GM21723 (cell line): ENCODE measurements around the gene QSER1.
A peak's percentile ranks its signal among the peaks of the same experiment; 100 is the strongest.
"Not testable (repeated sequence)": the region's sequence is repeated elsewhere in the genome, so short reads cannot be mapped to it uniquely, and the experiment has no call there.

Source experiments
- ATAC-seq: cut with Tn5 transposase; IDR thresholded peaks from one replicate; pipeline ENCODE4 v1.9.1; 2021; ENCODE audit warnings: mild to moderate bottlenecking, moderate library complexity; ENCODE audit not compliant: unreplicated experiment

Gene QSER1

DNA sequence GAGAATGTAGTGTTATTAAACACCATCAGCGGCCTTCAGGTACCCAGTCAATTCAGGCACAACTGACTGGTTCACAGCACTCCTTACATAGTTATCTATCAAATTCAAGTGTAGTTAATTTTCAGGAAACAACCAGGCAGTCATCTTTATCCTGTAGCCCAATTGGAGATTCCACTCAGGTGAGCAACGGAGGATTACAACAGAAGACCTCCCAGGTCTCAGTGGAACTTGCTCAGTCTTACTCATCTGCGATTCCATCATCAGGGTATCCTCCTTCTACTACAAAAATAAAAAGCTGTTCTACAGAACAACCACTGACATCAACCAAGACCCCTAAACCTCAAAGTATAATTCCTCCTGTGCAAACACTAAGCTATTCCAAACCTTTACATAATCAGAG, 39.6 kb downstream of the QSER1 start:
- ATAC-seq, result no peak

DNA sequence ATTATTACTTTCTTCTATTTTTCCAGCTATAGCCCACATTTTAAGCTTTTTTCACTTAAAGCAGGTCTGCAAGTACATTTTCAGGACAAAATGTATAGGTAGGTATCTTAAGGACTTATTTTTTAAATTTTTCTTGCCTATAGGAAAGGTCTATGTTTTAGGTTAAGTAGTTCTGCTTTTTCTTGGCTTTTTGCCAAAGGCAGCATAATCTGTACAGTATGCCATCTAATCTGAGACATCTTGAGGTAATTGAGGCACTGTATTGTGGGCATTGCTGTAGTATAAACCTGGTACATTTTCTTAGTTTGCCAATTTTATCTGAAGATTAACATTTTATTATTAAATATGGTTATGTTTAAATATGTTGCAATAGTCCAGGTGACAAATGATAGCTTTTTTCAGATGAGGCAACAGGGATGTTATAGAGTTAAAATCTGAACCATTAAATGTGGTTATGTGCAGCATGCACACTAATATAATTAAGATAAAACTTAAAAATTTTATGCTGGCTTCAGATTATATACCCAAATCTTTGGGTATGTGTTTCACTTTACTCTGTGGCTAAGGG, 42.9 kb downstream of the QSER1 start:
- no peak for ATAC-seq

DNA sequence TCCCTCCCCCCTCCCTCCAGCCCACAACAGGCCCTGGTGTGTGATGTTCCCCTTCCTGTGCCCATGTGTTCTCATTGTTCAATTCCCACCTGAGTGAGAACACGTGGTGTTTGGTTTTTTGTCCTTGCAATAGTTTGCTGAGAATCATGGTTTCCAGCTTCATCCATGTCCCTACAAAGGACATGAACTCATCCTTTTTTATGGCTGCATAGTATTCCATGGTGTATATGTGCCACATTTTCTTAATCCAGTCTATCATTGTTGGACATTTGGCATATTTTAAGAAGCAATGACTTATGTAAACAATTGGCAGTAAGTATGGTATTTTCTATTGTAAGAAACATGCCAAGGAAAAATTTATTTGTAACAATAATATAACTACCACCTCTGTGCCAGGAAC, 43.6 kb downstream of the QSER1 start:
- not testable (repeated sequence) for ATAC-seq

DNA sequence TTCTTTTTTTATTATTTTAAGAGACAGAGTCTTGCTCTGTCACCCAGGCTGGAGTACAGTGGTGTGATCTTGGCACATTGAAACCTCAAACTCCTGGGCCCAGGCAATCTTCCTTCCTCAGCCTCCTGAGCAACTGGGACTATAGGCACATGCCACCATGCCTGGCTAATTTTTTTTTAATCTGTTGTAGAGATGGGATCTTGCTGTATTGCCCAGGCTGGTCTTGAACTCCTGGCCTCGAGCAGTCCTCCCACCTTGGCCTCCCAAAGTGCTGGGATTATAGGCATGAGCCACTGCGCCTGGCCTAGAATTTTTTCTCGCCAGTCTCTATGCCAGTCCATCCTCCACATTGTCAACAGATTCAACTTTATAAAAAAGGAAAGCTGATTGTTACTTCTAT, 44.7 kb downstream of the QSER1 start:
- not testable (repeated sequence) for ATAC-seq

DNA sequence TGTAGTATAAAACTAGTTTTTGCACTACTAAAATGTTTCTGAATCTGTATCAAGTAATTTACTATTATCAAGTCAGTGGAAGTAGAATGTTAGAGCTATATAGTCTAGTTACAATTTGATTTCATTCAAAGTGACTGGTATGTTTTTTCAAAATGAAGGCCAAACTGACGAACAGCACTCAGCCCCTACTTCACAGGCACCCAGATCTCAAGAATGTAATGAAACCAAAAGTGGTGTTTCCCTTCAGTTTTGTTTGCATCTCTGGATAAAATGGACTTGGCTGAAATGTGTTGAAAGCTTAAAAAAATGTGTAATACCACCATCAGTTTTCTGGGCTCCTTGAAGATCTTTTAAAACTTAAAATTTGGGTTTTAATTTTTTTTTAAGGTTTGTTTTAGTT, 46.4 kb downstream of the QSER1 start:
- ATAC-seq, result peak; percentile 66

DNA sequence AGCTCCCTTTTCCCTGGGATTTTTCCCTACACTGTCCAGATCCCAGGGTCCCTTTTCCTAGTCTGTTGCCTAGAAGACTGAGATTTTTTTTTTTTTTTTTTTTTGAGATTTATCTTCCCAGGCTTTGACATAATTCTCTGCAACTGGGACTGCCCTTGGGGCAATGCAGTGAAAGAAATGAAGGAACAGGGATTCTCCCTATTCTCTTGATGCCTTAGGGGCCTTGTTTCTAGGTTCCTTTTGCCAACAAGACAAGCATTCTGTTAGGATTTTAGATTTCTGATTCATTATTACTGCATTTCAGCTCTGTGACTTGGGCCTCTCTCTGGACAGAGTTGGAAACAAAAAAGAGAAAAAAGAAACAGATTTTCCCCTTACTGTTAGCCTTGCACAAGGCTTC, 47.3 kb downstream of the QSER1 start:
- no peak for ATAC-seq

DNA sequence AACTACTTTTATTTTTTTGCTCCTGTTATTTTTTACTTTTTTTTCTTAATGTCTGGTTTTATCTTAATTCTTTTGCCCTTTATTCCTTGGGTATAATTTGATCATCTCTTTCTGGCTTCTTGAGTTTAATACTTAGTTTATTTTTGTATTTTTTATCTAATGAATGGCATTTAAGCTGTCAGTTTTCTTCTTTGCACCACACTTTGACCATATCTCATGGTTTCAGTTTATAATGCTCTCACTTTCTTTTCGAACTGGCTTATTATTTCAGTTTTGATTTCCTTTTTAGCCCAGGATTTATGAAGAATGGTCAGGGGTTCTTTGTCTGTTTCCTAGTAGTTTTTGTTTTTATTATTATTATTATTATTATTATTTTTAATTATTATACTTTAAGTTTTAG, 48.3 kb downstream of the QSER1 start:
- ATAC-seq, result peak; percentile 59

DNA sequence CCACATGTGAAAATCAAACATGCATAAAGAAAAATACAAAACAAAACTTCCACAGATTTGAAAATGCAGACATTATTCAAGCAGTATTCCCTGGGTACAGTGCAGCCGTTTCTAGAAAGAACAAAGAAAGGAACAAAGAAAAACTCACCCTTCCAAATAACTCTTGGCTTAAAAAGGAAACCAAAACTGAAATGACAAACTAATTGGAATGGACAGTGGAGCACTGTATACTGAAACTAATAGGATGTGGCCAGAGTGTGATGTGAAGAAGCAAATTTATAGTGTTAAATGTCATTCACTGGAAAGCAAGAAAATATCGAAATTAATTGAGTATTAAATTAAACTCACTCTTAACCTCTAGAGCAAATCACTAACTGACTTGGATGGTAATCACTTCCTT, 55.4 kb downstream of the QSER1 start:
- no peak for ATAC-seq

DNA sequence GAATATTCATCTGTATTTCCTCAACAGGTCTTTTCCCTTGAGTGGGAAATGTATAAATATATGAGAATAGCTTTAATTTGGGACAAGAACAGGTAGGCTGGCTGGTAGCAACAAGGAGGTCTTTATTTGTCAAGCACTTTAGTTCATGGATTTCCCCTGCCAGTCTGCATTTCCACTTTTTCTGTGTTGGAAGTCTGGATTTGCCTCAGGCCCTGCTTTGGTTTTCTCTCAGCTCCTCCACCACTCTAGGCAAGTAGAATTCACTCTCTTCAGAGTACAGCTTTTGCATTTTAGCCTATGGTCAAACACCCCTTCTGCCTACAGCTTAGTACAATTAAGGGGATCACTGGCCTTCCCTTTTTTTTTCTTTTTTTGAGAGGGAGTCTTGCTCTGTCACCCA, 57.1 kb downstream of the QSER1 start:
- ATAC-seq, result no peak

DNA sequence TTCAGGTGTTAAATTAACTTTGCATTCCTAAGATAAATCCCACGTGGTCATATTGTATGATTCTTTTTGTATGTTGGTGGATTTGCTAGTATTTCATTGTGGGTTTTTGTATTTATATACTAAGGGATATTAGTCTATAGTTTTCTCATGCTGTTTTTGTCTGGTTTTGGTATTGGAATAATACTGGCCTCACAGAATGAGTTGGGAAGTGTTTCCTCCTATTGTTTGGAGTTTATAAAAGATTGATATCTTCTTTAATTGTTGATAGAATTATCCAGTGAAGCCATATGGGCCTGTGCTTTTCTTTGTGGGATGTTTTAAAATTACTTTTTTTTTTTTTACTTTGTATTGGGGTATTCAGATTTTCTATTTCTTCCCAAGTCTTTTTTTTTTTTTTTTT, 59.8 kb downstream of the QSER1 start:
- no peak for ATAC-seq

DNA sequence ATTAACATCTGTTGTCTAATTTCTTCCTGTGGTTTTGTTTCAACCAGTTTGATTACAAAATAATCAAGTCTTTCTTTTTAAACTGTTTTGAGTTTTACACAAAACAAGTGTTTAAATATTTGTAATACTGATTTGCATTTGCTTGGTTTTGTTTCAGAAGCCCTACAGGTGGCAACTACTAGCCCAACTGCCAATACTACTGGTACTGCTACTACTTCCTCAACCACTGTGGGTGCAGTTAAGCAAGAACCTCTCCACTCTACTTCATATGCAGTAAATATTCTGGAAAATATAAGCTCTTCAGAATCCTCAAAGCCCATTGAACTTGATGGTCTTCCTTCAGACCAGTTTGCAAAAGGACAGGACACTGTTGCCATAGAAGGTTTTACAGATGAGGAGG, 61.1 kb downstream of the QSER1 start:
- no peak for ATAC-seq

DNA sequence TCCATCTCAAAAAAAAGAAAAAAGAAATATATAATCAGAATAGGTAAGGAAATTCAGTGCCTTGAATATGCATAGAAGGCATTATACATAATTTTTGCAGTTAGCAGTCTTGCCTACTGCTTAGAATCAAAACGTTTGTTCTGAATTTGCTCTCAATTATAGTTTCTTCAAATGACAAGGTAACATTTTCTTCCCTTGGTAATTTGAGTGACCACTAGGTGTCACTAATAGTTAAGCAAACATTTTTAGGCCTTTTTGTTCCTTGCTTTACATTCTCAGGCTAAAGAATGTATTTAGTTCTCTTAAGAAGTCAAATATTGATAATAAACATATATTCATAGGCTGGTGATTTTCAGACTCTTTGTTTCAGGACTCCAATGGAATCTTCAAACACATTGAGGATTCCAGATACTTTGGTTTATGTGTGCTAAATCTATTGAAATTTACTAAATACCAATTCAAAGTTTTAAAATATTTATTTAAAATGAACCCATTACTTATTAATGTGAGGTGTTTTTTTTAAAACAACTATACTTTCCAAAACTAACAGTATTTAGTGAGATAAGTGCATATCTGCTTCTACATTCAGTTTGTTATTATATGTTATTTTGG, 68.0 kb downstream of the QSER1 start:
- no peak for ATAC-seq

DNA sequence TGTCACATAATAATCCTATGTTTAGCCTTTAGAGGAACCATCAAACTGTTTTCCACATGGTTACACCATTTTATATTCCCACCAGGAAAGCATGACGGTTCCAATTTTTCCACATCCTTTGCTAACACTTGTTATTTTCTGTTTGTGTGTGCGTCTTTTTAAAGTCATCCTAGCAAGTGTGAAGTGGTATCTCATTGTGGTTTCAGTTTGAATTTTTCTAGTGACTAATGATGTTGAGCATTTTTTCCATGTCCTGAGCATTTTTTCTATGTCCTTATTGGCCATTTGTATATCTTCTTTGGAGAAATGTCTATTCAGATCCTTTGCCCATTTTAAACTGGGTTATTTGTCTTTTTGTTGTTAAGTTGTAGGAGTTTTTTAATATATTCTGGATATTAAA, 69.4 kb downstream of the QSER1 start:
- ATAC-seq, result no peak

DNA sequence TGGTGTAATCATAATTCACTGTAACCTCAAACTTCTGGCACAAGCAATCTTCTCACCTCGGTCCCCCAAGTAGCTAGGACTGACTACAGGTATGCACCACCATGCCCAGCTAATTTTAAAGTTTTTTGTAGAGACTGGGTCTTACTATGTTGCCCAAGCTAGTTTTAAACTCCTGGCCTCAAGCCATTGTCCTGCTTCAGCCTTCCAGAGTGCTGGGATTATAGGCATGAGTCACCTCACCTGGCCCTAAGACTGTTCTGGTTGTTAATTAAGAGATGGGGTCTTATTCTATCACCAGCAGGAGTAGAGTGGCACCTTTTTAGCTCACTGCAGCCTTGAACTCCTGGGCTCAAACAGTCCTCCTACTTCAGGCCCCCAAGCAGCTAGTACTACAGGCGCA, 71.1 kb downstream of the QSER1 start:
- ATAC-seq, result no peak

DNA sequence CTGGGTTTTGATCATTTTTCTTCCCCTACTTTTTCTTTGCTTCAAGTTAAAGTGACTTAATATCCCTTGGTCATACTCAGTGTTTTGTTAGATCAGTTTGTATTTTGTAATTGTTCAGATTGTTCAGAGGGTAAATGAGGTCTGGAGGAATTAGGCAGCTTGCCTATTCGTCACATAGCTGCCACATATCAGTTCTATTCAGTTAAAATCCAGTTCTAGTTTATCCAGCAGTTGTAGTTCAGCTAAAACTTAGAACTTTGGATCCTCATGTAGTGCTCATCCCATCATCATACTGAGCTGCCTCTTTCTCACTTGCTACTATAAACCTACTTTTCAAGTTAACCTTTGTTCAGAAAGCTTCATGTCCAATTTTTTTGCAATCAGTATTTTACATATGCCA, 75.9 kb downstream of the QSER1 start:
- ATAC-seq, result no peak

DNA sequence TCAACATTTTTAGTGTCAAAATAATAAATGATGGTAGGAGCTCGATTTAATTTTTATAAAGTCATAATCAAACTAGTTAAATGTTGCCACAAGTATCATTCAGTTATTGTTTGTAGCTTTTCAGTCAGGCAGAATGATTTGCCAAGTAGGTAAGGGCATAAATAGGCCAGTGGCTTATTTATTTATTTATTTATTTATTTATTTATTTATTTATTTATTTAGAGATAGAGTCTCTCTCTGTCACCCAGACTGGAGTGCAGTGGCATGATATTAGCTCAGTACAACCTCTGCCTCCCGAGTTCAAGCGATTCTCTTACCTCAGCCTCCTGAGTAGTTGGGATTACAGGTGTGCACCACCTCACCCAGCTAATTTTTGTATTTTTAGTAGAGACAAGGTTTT, 79.6 kb downstream of the QSER1 start:
- ATAC-seq, result not testable (repeated sequence)

DNA sequence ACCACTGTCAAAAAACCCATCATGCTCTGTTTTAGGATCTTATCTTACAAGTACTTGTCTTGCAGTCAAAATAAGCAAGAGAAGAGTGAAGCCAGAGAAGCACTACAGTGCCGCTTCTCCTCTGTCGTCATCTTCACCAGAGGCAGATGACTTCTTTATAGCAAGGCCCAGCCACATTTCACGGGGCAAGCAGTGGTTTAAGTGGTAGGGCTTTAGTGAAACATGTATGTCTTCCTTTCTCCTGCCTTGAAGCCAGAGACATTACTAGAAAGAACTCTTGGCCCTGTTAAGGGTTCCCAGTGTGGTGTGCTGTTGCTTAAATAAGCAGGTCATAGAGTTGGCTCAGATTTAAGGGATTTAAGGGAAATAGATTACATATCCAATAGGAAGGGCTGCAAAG, 80.2 kb downstream of the QSER1 start:
- no peak for ATAC-seq

DNA sequence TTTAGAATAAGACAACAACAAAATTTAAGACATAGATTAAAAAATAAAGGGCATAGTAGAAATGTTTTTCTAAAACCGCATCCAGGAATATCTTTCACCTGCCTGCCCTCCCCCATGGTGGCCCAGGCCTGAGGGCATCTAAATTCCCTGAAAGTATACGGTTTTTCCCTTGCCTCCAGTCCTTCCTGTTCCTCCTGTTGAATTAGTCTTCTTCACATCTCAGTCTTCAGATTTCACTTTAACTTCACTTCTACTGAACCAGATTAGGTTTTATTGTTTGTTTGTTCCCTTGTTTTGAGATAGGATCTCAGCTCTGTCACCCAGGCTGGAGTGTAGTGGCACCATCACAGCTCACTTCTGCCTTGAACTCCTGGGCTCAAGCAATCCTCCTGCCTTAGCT, 90.0 kb downstream of the QSER1 start:
- no peak for ATAC-seq

DNA sequence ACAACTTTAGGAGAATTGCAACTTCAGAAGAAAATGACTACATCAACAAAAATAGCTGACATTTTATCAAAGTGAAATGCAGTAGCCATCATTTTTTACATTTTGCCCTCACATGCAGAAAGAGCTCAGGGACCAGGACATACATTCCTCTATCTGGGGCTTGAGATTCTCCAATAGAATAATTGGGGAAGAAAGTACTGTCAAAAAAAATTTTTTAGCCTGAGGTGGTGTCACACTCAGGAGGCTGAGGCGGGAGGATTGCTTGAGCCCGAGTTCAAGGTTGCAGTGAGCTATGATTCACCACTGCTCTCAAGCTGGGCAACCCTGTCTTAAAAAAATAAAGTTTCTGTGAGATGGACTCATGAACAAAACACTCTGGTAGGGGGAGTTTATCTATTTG, 90.9 kb downstream of the QSER1 start:
- ATAC-seq, result no peak

DNA sequence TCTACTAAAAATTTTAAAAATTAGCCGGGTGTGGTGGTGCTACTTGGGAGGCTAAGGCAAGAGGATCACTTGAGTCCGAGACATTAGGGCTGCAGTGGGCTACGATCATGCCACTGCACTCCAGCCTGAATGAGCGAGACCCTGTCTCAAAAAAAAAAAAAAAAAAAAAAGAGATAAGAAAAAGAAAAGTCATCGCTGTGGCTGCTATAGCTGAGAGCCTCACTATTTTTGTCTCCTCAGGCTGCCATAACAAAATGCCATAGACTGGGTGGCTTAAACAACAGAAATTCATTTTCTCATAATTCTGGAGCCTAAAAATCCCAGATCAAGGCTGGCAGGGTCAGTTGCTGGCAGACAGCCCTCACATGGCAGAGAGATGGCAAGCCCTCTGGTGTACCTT, 93.0 kb downstream of the QSER1 start:
- no peak for ATAC-seq

DNA sequence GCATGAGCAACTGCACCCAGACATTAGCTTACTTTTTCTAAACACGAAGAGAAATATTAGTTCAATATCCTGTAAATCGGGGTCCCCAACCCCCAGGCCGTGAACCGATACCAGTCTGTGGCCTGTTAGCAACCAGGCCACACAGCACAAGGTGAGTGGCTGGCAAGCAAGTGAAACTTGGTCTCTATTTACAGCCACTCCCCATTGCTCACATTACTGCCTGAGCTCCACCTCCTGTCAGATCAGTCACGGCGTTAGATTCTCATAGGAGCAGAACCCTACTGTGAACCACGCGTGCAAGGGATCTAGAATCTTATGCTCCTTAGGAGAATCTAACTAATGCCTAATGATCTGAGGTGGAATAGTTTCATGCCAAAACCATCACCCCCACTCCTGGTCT, 95.2 kb downstream of the QSER1 start:
- ATAC-seq, result no peak

DNA sequence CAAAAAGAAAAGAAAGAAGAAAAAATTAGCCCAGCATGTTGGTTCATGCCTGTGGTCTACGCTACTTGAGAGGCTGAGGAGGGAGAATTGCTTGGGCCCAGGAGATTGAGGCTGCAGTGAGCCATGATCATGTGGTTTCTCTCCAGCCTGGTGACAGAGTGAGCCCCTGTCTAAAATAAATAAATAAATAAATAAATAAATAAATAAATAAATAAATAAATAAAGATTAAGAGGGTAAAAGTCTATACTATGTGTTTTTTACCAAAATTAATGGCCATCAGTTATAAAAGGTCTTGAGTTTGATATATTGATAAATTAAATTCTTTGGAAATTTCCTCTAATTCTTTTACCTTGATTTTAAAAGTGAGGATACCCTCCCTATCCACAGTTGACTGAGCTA, 97.9 kb downstream of the QSER1 start:
- no peak for ATAC-seq

DNA sequence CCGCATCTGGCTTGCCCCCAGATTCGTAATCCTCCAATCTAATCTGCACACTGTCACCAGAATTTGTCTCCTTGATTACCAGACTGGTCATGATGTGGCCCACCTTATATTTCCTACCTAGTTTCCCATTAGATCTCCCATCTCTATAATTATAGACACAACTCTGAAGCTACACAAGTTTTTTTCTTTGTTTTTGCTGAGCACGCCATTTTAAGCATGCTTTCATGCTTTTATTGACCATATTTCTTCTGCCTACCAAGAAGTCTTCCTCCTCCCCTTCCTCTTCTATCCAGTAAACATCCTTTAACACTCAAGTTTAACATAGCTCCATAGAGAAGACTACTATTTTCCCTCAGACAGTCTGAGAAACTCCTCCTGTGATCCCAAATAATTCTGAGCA, 98.8 kb downstream of the QSER1 start:
- no peak for ATAC-seq
